Central memory CD8-positive, alpha-beta T cell (primary cell): ENCODE results near the gene UPK3BL1.
"Not testable (repeated sequence)": the region's sequence is repeated elsewhere in the genome, so short reads cannot be mapped to it uniquely, and the experiment has no call there.

Source experiments
- ATAC-seq: fragments of 150-1000 bp; cut with Tn5 transposase; replicated peaks from 2 replicates; pipeline ENCODE4 v1.10.0; 2022; ENCODE audit warnings: mild to moderate bottlenecking, moderate FRiP score, moderate number of reproducible peaks; ENCODE audit not compliant: poor library complexity, severe bottlenecking; ENCODE audit errors: extremely low read depth
- DNase-seq, 2 donors: peaks; one replicate each; pipeline ENCODE4 v3.0.0; 2021; ENCODE audit warnings: low spot score in 2 of 2
- H3K27ac Mint-ChIP-seq: one replicate; pipeline ENCODE4 v1.8.0; 2022; ENCODE audit warnings: low read depth, mild to moderate bottlenecking, moderate library complexity, mixed read lengths
- H3K27me3 Mint-ChIP-seq: one replicate; pipeline ENCODE4 v1.8.0; 2022; ENCODE audit warnings: mixed read lengths
- H3K36me3 Mint-ChIP-seq: one replicate; pipeline ENCODE4 v1.8.0; 2022; ENCODE audit warnings: mild to moderate bottlenecking, moderate library complexity, mixed read lengths; ENCODE audit not compliant: insufficient read depth
- H3K4me1 Mint-ChIP-seq: one replicate; pipeline ENCODE4 v1.8.0; 2022; ENCODE audit warnings: mixed read lengths
- H3K4me3 Mint-ChIP-seq: one replicate; pipeline ENCODE4 v1.8.0; 2022; ENCODE audit warnings: mild to moderate bottlenecking, moderate library complexity, mixed read lengths
- H3K9me3 Mint-ChIP-seq: one replicate; pipeline ENCODE4 v1.8.0; 2022; ENCODE audit warnings: mixed read lengths

Gene UPK3BL1

GRCh38 chr7:102614873-102615272 lies 27.7 kb downstream of the UPK3BL1 start:
- H3K27ac Mint-ChIP-seq, H3K4me3 Mint-ChIP-seq, H3K36me3 Mint-ChIP-seq, DNase-seq, ATAC-seq, H3K4me1 Mint-ChIP-seq, H3K27me3 Mint-ChIP-seq, H3K9me3 Mint-ChIP-seq: not testable (repeated sequence)

- H3K27me3 Mint-ChIP-seq, H3K9me3 Mint-ChIP-seq, H3K4me1 Mint-ChIP-seq, H3K27ac Mint-ChIP-seq, H3K36me3 Mint-ChIP-seq, ATAC-seq, H3K4me3 Mint-ChIP-seq, DNase-seq: not testable (repeated sequence)
These were observed 28.3 kb downstream of the UPK3BL1 start for GRCh38 chr7:102614346-102614697.

GRCh38 chr7:102613575-102614345 lies 28.8 kb downstream of the UPK3BL1 start:
- not testable (repeated sequence) for H3K4me1 Mint-ChIP-seq, H3K27ac Mint-ChIP-seq, H3K27me3 Mint-ChIP-seq, H3K36me3 Mint-ChIP-seq, H3K9me3 Mint-ChIP-seq, DNase-seq, H3K4me3 Mint-ChIP-seq, ATAC-seq

- H3K9me3 Mint-ChIP-seq, H3K27me3 Mint-ChIP-seq, H3K4me3 Mint-ChIP-seq, H3K36me3 Mint-ChIP-seq, ATAC-seq, H3K4me1 Mint-ChIP-seq, DNase-seq, H3K27ac Mint-ChIP-seq: not testable (repeated sequence)
These were observed 30.8 kb downstream of the UPK3BL1 start for GRCh38 chr7:102611675-102612325.

- not testable (repeated sequence) for H3K36me3 Mint-ChIP-seq, H3K4me3 Mint-ChIP-seq, H3K27ac Mint-ChIP-seq, H3K9me3 Mint-ChIP-seq, H3K27me3 Mint-ChIP-seq, DNase-seq, H3K4me1 Mint-ChIP-seq
- peak; percentile 48 for ATAC-seq
These were observed 31.4 kb downstream of the UPK3BL1 start for GRCh38 chr7:102611013-102611674.

- not testable (repeated sequence) for H3K9me3 Mint-ChIP-seq, H3K4me3 Mint-ChIP-seq
These were observed 32.1 kb downstream of the UPK3BL1 start for GRCh38 chr7:102610441-102610840.

GRCh38 chr7:102609734-102610133 lies 32.9 kb downstream of the UPK3BL1 start:
- not testable (repeated sequence) for H3K4me1 Mint-ChIP-seq, H3K27ac Mint-ChIP-seq, DNase-seq, H3K27me3 Mint-ChIP-seq, H3K36me3 Mint-ChIP-seq, H3K4me3 Mint-ChIP-seq, H3K9me3 Mint-ChIP-seq, ATAC-seq

More at GRCh38 chr7:102610441-102610840, 32.1 kb downstream of the UPK3BL1 start:
- H3K27ac Mint-ChIP-seq, H3K4me1 Mint-ChIP-seq, H3K27me3 Mint-ChIP-seq, H3K36me3 Mint-ChIP-seq, ATAC-seq, DNase-seq: not testable (repeated sequence)

- not testable (repeated sequence) for ATAC-seq, H3K4me1 Mint-ChIP-seq, H3K27ac Mint-ChIP-seq, H3K4me3 Mint-ChIP-seq, DNase-seq, H3K36me3 Mint-ChIP-seq, H3K9me3 Mint-ChIP-seq, H3K27me3 Mint-ChIP-seq
These were observed 35.7 kb downstream of the UPK3BL1 start for GRCh38 chr7:102606848-102607247.

GRCh38 chr7:102604431-102605145 lies 38.0 kb downstream of the UPK3BL1 start:
- not testable (repeated sequence) for H3K27ac Mint-ChIP-seq, H3K9me3 Mint-ChIP-seq, ATAC-seq, DNase-seq, H3K36me3 Mint-ChIP-seq, H3K4me3 Mint-ChIP-seq, H3K4me1 Mint-ChIP-seq, H3K27me3 Mint-ChIP-seq

GRCh38 chr7:102602317-102602716 lies 40.3 kb downstream of the UPK3BL1 start:
- not testable (repeated sequence) for H3K27ac Mint-ChIP-seq, H3K27me3 Mint-ChIP-seq, DNase-seq, ATAC-seq, H3K4me3 Mint-ChIP-seq, H3K36me3 Mint-ChIP-seq, H3K4me1 Mint-ChIP-seq, H3K9me3 Mint-ChIP-seq

GRCh38 chr7:102599699-102600098 lies 42.9 kb downstream of the UPK3BL1 start:
- not testable (repeated sequence) for H3K9me3 Mint-ChIP-seq, ATAC-seq, DNase-seq, H3K27ac Mint-ChIP-seq, H3K4me3 Mint-ChIP-seq, H3K27me3 Mint-ChIP-seq, H3K36me3 Mint-ChIP-seq, H3K4me1 Mint-ChIP-seq

- not testable (repeated sequence) for ATAC-seq, H3K9me3 Mint-ChIP-seq, DNase-seq, H3K27ac Mint-ChIP-seq, H3K36me3 Mint-ChIP-seq, H3K27me3 Mint-ChIP-seq, H3K4me1 Mint-ChIP-seq, H3K4me3 Mint-ChIP-seq
These were observed 46.6 kb downstream of the UPK3BL1 start for GRCh38 chr7:102596036-102596435.
